ENCODE measurements around the gene MXRA7.

GRCh38 chr17:76738468-76738850 is 27.7 kb upstream of the MXRA7 start:
- TF ChIP-seq CTCF (IDR thresholded peaks at IDR 0.05) (no peak), EZH2 (IDR thresholded peaks at IDR 0.05) (no peak)
